Activated B cell treated with CpG ODN at 0.5 μM for 24 hours (primary cell): ENCODE measurements around the gene NANOS1. TPM values are rescaled to one million over a fixed set of nuclear protein-coding genes. Genes with fewer than 3 reads are reported as not detected.

Source experiments
- ATAC-seq: fragments of 200-7000 bp; cut with Tn5 transposase; one replicate; pipeline ENCODE4 v1.10.0; 2021; ENCODE audit warnings: low read depth, mild to moderate bottlenecking, moderate library complexity
- CTCF ChIA-PET: fragments of 350-600 bp; sonication (Branson Sonifier 250); formaldehyde crosslinking; loops from one replicate; lab custom pipeline; 2021; ENCODE audit warnings: antibody characterized with exemption; lab: Charles Lee
- POLR2A ChIA-PET: fragments of 350-600 bp; sonication (Branson Sonifier 250); formaldehyde crosslinking; loops from one replicate; lab custom pipeline; 2021; ENCODE audit warnings: antibody characterized with exemption; lab: Charles Lee
- DNase-seq: peaks from one replicate; pipeline ENCODE4 v3.0.0; 2022
- H3K27ac Mint-ChIP-seq: one replicate; pipeline ENCODE4 v1.8.0; 2020; ENCODE audit warnings: mixed read lengths
- H3K27me3 Mint-ChIP-seq: one replicate; pipeline ENCODE4 v1.8.0; 2021; ENCODE audit warnings: mixed read lengths
- H3K36me3 Mint-ChIP-seq: one replicate; pipeline ENCODE4 v1.8.0; 2021; ENCODE audit warnings: low read depth, mixed read lengths
- H3K4me1 Mint-ChIP-seq: one replicate; pipeline ENCODE4 v1.8.0; 2021; ENCODE audit warnings: mixed read lengths
- H3K4me3 Mint-ChIP-seq: one replicate; pipeline ENCODE4 v1.8.0; 2020; ENCODE audit warnings: mild to moderate bottlenecking, mixed read lengths
- H3K9me3 Mint-ChIP-seq: one replicate; pipeline ENCODE4 v1.8.0; 2020; ENCODE audit warnings: mixed read lengths
- intact Hi-C: fragments of 100-400 bp; cut with micrococcal nuclease; formaldehyde crosslinking; loops from one replicate; pipeline ENCODE4 v1.15.1; 2024
- total RNA-seq: library from RNA; stranded (reverse); gene quantifications from 2 replicates; pipeline ENCODE4 v1.2.3, GENCODE V29; 2022
- TF ChIP-seq, protein P1 (sequence below): fragments of 200-600 bp; IDR thresholded peaks from one replicate; pipeline ENCODE4 v1.8.0; 2022; ENCODE audit warnings: antibody characterized with exemption, mild to moderate bottlenecking

NANOS1 gene
- total RNA-seq, 1 donor from 2014 or later, result 0.33 TPM

DNA sequence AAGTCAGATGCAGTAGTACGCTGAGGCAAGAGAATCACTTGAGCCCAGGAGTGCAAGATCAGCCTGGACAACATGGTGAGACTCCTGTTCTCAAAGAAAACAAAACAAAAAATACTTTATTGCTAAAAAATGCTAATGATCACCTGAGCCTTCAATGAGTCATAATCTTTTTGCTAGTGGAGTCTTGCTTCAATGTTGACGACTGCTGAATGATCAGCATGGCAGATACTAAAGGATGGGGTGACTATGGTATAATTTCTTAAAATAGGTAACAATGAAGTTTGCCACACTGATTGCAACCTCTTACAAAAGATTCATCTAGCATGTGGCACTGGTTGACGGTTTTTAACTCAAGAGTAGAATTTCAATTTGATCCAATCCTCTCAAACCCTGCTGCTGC lies 22.3 kb downstream of the NANOS1 start:
- Mint-ChIP-seq H3K27me3 (no peaks in the 10 kb centered on the region), H3K27ac (no peak overlapping the region), H3K4me1 (peaks cover 13% of the 10 kb centered on the region), H3K9me3 (no peaks in the 10 kb centered on the region), H3K36me3 (peaks cover 95% of the 10 kb centered on the region), H3K4me3 (no peak overlapping the region)
- ATAC-seq, result no peak
- POLR2A ChIA-PET, result no interaction called here
- CTCF ChIA-PET, result no interaction called here
- TF ChIP-seq, protein P1, sequence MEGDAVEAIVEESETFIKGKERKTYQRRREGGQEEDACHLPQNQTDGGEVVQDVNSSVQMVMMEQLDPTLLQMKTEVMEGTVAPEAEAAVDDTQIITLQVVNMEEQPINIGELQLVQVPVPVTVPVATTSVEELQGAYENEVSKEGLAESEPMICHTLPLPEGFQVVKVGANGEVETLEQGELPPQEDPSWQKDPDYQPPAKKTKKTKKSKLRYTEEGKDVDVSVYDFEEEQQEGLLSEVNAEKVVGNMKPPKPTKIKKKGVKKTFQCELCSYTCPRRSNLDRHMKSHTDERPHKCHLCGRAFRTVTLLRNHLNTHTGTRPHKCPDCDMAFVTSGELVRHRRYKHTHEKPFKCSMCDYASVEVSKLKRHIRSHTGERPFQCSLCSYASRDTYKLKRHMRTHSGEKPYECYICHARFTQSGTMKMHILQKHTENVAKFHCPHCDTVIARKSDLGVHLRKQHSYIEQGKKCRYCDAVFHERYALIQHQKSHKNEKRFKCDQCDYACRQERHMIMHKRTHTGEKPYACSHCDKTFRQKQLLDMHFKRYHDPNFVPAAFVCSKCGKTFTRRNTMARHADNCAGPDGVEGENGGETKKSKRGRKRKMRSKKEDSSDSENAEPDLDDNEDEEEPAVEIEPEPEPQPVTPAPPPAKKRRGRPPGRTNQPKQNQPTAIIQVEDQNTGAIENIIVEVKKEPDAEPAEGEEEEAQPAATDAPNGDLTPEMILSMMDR, result no peak
- intact Hi-C loops, result no loop called here
- no peak for DNase-seq

DNA sequence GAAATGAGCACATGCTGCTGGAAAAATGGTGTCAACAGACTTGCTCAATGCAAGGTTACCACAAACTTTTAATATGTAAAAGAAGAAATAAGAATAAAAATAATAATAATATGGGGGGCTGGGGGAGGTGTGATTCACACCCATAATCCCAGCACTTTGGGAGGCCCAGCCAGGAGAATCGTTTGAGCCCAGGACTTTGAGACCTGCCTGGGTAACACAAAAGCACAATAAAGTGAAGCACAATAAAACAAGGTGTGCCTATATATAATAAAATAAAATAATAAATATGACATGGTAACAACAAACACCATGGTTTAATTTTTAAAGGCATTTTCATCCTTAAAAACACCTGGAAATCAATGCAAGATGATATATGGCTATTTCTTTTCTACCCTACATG lies 26.0 kb downstream of the NANOS1 start:
- Mint-ChIP-seq H3K9me3 (no peaks in the 10 kb centered on the region), H3K4me1 (peaks cover 3% of the 10 kb centered on the region), H3K27ac (no peak overlapping the region), H3K36me3 (peaks cover 94% of the 10 kb centered on the region), H3K4me3 (no peak overlapping the region), H3K27me3 (no peaks in the 10 kb centered on the region)
- DNase-seq, result no peak
- intact Hi-C loops, result no loop called here
- no peak for ATAC-seq
- TF ChIP-seq, protein P1, result no peak
- ChIA-PET CTCF (no interaction called here), POLR2A (no interaction called here)

DNA sequence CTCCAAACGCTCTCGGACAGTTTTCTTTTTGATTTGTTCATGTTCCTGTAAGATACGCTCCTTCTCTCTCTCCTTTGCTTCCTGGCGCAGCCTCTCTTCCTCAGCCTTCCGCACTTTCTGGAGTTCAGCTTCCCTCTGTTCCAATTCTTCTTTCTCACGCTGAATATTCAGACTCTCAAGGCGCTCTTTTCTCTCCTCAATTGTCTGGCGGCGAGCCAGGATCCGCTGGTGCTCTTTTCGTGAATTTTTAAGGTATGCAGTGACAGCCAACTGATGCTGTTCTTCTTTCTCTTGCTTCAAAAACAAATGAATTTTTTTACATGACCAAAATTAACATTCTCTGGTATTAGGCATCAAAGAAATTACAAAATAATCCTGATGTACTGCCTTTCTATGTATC lies 28.5 kb downstream of the NANOS1 start:
- POLR2A ChIA-PET, result no interaction called here
- Mint-ChIP-seq H3K4me1 (peaks cover 19% of the 10 kb centered on the region), H3K36me3 (peaks cover 93% of the 10 kb centered on the region), H3K27me3 (no peaks in the 10 kb centered on the region), H3K4me3 (no peak overlapping the region), H3K9me3 (no peaks in the 10 kb centered on the region), H3K27ac (no peak overlapping the region)
- TF ChIP-seq, protein P1, result no peak
- CTCF ChIA-PET, result no interaction called here
- intact Hi-C loops, result no loop called here
- no peak for DNase-seq
- ATAC-seq, result no peak

DNA sequence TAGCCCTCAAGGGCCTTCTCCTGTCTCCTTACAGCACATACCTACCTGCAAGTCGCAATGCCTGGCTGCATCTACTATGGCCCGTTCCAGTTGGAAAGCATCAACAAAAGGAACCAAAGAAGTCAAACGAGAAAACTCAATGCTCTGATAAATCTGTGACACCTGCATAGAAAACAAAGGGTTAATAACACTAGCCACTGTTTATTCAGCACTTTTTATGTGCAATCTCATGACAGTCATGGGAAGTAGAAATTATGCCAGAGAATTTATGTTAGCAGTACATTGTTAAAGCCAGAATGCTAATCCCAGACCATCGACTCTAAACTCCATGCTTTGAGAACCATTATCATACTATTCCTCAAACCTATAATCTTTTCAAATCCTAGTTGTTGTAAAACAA lies 30.0 kb downstream of the NANOS1 start:
- ChIA-PET POLR2A (no interaction called here), CTCF (interaction anchor here (0.6 to 1.0 kb wide), 2 partner anchors 36 to 252 kb away, joined by 3 read pairs; no protein-coding TSS in a partner anchor)
- intact Hi-C loops, result no loop called here
- Mint-ChIP-seq H3K27ac (no peak overlapping the region), H3K4me3 (no peak overlapping the region), H3K9me3 (no peaks in the 10 kb centered on the region), H3K27me3 (no peaks in the 10 kb centered on the region), H3K36me3 (peaks cover 93% of the 10 kb centered on the region), H3K4me1 (peaks cover 19% of the 10 kb centered on the region)
- TF ChIP-seq, protein P1, result no peak
- ATAC-seq (no peak), DNase-seq (no peak)

DNA sequence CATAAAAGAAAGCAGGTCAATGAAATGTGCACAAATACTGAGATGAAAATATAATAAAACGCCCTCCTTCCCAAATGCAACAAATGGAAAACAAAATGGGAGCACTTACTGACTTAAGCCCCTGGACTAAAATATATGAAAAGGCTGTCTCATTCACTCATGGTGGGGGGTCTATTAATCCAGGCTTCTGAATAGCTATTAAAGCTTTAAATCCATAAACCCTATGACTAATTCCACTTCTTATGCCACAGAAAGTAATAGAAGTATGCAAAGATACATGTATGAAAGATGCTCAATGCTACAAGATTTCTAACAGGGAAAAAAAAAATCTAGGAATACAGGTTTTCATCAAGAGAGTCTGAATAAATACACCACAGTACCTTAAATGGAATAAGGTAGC lies 30.6 kb downstream of the NANOS1 start:
- no peak overlapping the region for H3K27ac Mint-ChIP-seq

More for the DNA sequence above, 30.6 kb downstream of the NANOS1 start:
- Mint-ChIP-seq H3K4me3 (no peak overlapping the region), H3K4me1 (peaks cover 19% of the 10 kb centered on the region), H3K9me3 (no peaks in the 10 kb centered on the region), H3K36me3 (peaks cover 93% of the 10 kb centered on the region), H3K27me3 (no peaks in the 10 kb centered on the region)
- TF ChIP-seq, protein P1, result no peak
- ATAC-seq, result no peak
- intact Hi-C loops, result loop anchor here (2.0 kb wide), 2 partner anchors 13 to 21 kb away; partner anchors contain the start of gene EIF3A
- ChIA-PET POLR2A (no interaction called here), CTCF (no interaction called here)
- DNase-seq, result no peak
